Measurements from ENCODE around the gene MTARC2. TPM values are rescaled to one million over a fixed set of nuclear protein-coding genes. Genes with fewer than 3 reads are reported as not detected.

The MTARC2 gene
- total RNA-seq, 1 experiment from 2014 or later, result 15.2 TPM

DNA sequence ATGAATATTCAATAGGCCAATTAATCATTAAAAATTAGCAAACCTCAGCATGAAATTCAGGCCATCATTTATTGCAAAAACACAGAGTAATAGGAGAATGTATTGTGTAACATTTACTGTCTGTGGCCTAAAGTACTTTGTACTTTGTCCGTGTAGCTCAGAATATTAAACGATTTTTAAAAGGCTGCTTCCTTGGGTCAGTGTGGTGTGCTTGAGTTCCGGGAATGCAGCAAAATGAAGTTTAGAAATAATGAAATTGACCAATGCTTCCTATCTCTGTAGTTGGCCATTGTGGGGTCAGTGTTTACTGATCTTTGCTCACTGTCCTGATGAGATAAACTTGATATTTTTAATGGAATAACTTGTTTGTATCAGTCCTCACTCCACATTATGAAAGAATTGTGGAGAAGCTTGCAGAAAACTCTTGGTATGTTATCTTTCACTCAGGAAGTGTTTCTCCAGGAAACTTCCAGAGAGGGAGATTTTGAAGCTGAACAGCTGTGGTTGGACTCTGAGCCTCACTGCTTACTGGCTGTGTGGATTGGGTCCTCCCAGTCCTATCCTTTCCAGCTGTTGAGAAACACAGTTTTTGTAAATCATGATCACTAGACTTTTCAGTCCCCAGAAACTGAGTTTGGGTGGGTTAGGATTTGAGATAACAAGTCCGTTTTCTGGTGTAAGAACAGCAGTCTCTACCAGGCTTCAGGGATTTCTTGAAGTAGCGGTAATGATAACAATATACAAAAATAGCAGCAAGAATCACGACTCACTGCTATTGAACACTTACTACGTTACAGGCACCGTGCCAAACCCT lies 19.4 kb downstream of the MTARC2 start (continued):
- TF ChIP-seq NFE2L1 (CRISPR knock-in tag; IDR thresholded peaks at IDR 0.05) (no peak), CBFB (CRISPR knock-in tag; IDR thresholded peaks at IDR 0.05; ENCODE audit: low read depth) (no peak), OVOL2 (CRISPR knock-in tag; IDR thresholded peaks at IDR 0.05; ENCODE audit: borderline replicate concordance) (no peak), TCF7 (CRISPR knock-in tag; IDR thresholded peaks at IDR 0.05; ENCODE audit: low read depth) (no peak), SMAD3 (CRISPR knock-in tag; IDR thresholded peaks at IDR 0.05; ENCODE audit: borderline replicate concordance) (no peak)

GRCh38 chr1:220768126-220768601 lies 20.0 kb downstream of the MTARC2 start:
- CTCF ChIA-PET, result interaction anchor here (0.7 to 1.2 kb wide), 2 partner anchors 35 to 487 kb away, joined by 3 read pairs; no protein-coding TSS in a partner anchor
- Mint-ChIP-seq H3K27ac (no peak overlapping the region), H3K4me1 (peaks cover 7% of the 10 kb centered on the region), H3K4me3 (no peak overlapping the region), H3K27me3 (ENCODE audit: low read depth) (no peaks in the 10 kb centered on the region), H3K9me3 (no peaks in the 10 kb centered on the region), H3K36me3 (peaks cover 5% of the 10 kb centered on the region)
- POLR2A ChIA-PET, result no interaction called here
- TF ChIP-seq GABPB1 (CRISPR knock-in tag; IDR thresholded peaks at IDR 0.05), result peak; percentile 55
- TF ChIP-seq ZSCAN18 (CRISPR knock-in tag; IDR thresholded peaks at IDR 0.05), result no peak
- no peak for DNase-seq (ENCODE audit: low spot score)
- ATAC-seq, result no peak

DNA sequence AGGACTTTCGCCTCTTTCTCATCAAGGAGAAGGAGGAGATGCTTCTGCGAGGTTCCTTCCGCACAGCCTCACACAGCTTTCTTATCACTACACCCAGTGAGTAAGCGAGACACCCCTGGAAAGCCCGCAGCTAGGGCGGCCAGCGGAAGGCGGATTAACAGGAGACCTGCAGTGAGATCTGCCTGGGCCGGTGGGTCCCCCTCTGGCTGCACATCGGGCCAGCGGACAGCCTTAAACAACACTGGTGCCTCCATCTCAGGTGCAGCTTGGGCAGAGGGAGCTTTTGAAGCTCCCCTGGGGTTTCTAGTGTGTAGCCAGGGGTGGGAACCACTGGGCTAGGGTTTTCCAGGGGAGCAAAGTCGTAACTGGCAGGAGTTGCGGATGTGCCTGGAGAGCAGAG lies 21.1 kb downstream of the MTARC2 start:
- no peaks in the 10 kb centered on the region for H3K9me3 Mint-ChIP-seq
- no peak overlapping the region for H3K4me3 Mint-ChIP-seq
- DNase-seq (ENCODE audit: low spot score) (no peak), ATAC-seq (no peak)
- H3K27me3 Mint-ChIP-seq (ENCODE audit: low read depth), result no peaks in the 10 kb centered on the region
- CTCF ChIA-PET, result interaction anchor here (1.2 kb wide), 1 partner anchor 488 kb away, joined by 3 read pairs; no protein-coding TSS in a partner anchor
- TF ChIP-seq GTF2I (CRISPR knock-in tag; conservative IDR thresholded peaks at IDR 0.05) (no peak), ZNF425 (CRISPR knock-in tag; conservative IDR thresholded peaks at IDR 0.05) (no peak), ETV6 (CRISPR knock-in tag; IDR thresholded peaks at IDR 0.05) (no peak)
- H3K36me3 Mint-ChIP-seq, result peaks cover 5% of the 10 kb centered on the region
- no peak overlapping the region for H3K27ac Mint-ChIP-seq
- POLR2A ChIA-PET, result no interaction called here
- H3K4me1 Mint-ChIP-seq, result peaks cover 7% of the 10 kb centered on the region

DNA sequence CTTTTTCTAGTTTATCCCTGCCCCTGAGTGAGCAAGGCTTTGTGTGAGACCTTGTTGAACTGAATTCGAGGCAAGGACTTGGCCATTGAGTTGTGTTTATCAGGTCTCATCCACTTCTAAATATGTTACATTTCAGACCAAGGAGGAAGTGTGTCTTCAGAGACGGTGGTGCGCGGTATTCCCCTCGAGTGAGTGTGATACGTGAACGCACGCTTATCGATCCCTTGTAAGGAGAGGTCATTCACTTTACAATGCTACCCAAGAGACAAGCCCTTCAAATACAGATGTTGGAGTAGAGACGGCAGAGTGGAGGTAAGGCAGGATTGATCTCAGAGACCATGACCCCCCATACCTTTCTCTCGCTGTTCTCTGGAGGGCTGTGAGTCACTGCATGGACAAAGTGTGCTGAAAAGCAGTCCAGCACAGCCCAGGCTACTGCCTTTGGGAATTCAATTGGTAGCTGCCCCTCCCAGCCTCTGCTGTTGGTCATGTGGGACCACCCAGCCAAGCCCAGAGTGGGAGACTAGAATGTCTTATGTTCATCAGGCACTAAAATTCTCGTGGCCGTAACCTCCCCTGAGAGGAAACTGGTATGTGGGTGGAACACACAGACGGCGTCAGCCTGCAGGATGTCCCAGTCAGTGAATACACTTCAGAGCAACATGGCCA lies 22.3 kb downstream of the MTARC2 start:
- Mint-ChIP-seq H3K4me1 (peaks cover 7% of the 10 kb centered on the region), H3K27ac (0 out of 2 replicates have a peak overlapping the region, but pooled peaks have one; percentile 53), H3K4me3 (no peak overlapping the region), H3K9me3 (no peaks in the 10 kb centered on the region), H3K27me3 (ENCODE audit: low read depth) (no peaks in the 10 kb centered on the region), H3K36me3 (peaks cover 5% of the 10 kb centered on the region)
- ATAC-seq, result no peak
- ChIA-PET CTCF (no interaction called here), POLR2A (no interaction called here)
- TF ChIP-seq, protein P1, sequence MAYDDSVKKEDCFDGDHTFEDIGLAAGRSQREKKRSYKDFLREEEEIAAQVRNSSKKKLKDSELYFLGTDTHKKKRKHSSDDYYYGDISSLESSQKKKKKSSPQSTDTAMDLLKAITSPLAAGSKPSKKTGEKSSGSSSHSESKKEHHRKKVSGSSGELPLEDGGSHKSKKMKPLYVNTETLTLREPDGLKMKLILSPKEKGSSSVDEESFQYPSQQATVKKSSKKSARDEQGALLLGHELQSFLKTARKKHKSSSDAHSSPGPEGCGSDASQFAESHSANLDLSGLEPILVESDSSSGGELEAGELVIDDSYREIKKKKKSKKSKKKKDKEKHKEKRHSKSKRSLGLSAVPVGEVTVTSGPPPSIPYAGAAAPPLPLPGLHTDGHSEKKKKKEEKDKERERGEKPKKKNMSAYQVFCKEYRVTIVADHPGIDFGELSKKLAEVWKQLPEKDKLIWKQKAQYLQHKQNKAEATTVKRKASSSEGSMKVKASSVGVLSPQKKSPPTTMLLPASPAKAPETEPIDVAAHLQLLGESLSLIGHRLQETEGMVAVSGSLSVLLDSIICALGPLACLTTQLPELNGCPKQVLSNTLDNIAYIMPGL (CRISPR knock-in tag; IDR thresholded peaks at IDR 0.05), result no peak
- TF ChIP-seq ZNF423 (CRISPR knock-in tag; IDR thresholded peaks at IDR 0.05), result no peak
- TF ChIP-seq ZNF532 (CRISPR knock-in tag; IDR thresholded peaks at IDR 0.05; ENCODE audit: borderline replicate concordance), result no peak
- TF ChIP-seq ZNF121 (CRISPR knock-in tag; IDR thresholded peaks at IDR 0.05), result no peak
- DNase-seq (ENCODE audit: low spot score), result no peak
